Fibroblast of the conjunctiva (primary cell): Measurements from ENCODE around the gene MICAL3.
"Not testable (repeated sequence)": the region's sequence is repeated elsewhere in the genome, so short reads cannot be mapped to it uniquely, and the experiment has no call there.

ENCODE experiments used
- DNase-seq: peaks from one replicate; pipeline ENCODE4 v3.0.0-alpha.2; 2010; ENCODE audit warnings: low read depth

MICAL3 gene

DNA sequence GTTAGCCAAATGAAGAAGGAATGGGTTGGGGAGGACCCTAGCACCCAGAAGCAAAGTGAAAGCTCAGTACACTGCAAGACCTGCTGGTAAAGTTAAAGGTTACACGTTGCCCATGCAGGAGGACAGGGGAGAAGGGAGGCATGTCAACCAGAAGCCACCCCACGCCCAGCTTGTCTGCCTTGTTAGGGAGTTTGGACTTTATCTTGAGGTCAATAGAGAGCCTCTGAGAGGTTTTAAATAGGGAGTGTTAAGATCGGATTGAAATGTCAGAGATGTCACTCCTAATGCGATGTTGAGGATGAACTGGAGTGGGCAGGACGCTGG lies 34.7 kb upstream of the MICAL3 start:
- DNase-seq = no peak

DNA sequence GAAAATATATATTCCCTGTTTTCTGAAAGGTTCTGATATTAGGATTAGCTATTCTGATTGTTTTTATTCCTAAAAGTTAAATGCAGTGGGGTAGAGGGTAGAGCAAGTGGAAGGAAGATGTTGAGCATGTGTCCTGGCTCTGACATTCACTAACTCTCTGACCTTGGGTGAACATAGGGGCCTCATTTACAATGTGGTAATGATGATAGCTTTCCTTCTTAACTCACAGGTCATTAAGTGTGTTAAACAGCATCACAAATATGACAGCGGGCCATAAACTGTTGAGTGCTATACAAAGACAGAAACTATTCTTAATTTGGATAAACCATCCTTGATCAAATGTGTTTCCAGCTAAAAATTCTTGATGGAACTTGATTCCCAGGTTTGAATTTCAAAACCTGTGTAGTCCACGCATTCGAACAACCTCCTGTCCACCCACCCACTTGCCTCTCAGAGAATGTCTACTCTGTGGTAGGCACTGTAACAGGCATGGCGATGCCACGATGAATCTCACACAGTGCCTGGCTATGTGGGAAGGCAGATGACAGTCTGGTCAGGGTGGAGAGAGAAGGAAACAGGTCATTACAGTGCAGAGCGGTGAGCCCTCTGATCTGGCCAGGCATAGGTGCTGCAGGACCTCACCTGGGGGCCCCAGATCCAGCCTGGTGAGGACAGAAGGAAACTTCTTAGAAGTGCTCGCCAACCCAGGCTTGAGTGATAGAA lies 34.2 kb upstream of the MICAL3 start:
- DNase-seq = no peak

DNA sequence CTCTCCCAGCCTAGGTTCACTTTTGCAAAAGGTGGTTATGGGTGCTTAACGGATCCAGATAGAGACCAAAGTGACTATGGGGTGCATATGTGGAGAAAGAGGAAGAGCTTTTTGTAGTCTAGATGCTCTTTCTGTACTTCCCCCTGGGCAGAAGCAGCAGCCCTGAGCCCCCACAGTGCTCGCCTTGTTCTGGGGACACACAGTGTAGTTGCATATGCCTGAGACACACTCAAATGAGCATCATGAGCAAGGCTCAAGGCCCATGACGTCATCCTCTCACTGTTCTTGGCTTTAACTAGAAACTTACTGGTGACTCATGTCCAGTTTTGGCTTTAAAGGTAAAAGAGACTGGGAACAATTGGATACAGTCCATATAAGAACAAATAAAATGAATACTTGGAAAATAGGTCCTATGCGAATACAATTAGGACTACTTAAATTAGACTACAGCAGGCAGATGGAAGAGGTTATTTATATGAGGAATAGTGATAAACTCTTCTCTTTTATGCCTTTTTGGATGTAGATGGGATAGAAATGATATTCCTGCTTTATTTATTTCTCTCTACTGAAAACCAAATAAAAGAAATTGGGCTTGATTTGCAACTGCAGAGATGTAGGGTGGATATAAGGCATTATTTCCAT lies 33.3 kb upstream of the MICAL3 start:
- DNase-seq = peak; percentile 97

- DNase-seq = no peak
Measured at GRCh38 chr22:18056807-18057474, 32.6 kb upstream of the MICAL3 start.

GRCh38 chr22:18056161-18056666 lies 31.9 kb upstream of the MICAL3 start:
- DNase-seq = peak; percentile 46

DNA sequence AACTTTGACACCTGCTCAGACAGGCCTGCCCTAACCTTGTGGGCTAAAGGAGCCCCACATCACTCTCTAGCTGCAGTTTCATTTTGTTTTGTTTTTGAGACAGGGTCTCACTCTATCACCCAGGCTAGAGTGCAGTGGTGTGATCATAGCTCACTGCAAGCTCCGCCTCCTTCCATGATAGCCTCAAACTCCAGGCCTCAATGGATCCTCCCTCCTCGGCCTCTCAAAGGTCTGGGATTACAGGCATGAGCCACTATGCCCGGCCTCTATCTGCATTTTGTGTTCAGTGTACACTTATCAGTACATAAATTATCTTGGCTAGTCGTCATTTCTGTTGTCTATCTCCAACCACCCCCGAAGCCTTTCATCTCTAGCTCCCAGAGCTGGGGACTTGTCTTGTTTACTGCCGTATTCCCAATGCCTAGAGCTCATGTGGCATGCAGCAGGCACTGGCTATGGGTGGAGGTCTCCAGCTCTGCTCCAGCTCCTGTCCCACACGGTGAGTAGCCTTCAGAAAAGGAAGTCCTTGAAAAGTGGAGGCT lies 31.3 kb upstream of the MICAL3 start:
- DNase-seq = no peak

DNA sequence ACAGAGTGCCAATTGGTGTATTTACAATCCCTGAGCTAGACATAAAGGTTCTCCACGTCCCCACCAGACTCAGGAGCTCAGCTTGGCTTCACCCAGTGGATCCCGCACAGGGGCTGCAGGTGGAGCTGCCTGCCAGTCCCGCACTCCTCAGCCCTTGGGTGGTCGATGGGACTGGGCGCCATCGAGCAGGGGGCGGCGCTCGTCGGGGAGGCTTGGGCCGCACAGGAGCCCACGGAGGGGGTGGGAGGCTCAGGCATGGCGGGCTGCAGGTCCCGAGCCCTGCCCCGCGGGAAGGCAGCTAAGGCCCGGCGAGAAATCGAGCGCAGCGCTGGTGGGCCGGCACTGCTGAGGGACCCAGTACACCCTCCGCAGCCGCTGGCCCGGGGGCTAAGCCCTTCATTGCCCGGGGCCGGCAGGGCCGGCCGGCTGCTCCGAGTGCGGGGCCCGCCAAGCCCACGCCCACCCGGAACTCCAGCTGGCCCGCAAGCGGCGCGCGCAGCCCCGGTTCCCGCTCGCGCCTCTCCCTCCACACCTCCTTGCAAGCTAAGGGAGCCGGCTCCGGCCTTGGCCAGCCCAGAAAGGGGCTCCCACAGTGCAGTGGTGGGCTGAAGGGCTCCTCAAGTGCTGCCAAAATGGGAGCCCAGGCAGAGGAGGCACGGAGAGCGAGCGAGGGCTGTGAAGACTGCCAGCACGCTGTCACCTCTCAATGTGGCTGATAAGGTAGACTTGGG lies 29.0 kb upstream of the MICAL3 start:
- DNase-seq = not testable (repeated sequence)

DNA sequence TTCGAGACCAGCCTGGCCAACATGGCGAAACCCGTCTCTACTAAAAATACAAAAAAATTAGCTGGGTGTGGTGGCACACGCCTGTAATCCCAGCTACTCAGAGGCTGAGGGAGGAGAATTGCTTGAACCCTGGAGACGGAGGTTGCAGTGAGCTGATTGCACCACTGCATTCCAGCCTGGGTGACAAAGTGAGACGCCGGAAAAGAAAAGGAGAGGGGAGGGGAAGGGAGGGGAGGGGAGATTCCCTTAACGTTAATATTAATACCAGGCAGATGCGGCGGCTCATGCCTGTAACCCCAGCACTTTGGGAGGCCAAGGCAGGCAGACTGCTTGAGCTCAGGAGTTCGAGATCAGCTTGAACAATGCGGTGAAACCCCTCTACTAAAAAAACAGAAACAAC lies 26.8 kb upstream of the MICAL3 start:
- DNase-seq = not testable (repeated sequence)

DNA sequence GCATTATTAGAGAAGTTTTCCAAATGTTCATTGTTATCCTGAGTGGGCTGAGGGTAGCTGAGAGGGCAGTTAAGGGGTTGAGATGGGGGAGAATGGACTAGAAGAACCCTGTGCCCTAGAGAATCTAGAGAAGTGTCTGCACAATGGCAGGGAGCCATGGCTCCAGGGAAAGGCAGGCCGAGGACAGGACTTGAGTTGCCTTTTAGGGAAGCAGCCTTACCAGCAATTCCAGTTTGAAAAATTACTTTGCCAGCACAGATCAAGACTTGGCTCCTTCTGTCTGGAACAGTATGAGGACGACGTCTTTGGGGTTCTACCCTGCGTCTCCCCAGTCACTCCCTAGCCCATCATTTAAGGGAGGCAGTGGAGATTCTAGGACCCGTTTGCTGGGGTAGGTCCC lies 25.7 kb upstream of the MICAL3 start:
- no peak for DNase-seq

DNA sequence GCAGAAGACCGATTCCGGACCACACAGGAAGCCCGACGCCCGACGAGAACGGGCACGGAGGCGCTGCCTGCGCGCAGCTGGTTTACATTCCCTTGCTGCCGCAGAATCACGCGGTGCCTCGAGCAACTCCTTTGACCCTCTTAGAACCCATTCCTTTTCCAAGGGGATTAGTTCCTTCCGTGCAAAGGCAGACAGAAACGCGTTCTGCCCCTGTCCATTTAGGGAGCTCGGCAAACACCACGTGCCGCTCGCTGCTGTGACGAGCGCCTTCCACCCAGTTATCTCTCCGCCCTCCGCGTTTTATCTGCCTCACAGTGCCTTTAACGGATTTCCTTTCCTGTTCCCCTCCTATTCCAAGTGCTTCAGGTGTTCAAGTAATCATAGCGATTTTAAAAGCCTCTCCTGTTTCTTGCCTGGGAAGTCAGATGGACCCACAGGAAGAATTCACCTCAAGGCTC lies 24.1 kb upstream of the MICAL3 start:
- no peak for DNase-seq

DNA sequence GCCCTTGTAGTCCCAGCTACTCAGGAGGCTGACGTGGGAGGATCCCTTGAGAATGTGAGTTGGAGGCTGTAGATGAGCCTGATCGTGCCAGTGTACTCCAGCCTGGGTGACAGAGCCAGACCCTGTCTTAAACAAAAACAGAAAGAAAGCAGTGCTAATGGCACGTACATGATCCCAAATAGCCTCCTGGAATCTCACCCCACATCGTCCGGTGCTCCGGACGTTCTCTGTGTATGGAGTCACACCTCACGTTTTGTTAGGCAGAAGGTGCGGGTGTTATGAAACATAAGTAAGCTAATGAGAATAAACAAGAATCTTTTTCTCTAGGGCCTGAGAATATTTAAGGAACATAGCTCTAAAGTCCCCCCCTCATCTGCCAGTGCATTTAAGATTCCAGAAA lies 23.7 kb upstream of the MICAL3 start:
- DNase-seq = no peak

- no peak for DNase-seq
Measured at GRCh38 chr22:18045794-18046193, 21.4 kb upstream of the MICAL3 start.

DNA sequence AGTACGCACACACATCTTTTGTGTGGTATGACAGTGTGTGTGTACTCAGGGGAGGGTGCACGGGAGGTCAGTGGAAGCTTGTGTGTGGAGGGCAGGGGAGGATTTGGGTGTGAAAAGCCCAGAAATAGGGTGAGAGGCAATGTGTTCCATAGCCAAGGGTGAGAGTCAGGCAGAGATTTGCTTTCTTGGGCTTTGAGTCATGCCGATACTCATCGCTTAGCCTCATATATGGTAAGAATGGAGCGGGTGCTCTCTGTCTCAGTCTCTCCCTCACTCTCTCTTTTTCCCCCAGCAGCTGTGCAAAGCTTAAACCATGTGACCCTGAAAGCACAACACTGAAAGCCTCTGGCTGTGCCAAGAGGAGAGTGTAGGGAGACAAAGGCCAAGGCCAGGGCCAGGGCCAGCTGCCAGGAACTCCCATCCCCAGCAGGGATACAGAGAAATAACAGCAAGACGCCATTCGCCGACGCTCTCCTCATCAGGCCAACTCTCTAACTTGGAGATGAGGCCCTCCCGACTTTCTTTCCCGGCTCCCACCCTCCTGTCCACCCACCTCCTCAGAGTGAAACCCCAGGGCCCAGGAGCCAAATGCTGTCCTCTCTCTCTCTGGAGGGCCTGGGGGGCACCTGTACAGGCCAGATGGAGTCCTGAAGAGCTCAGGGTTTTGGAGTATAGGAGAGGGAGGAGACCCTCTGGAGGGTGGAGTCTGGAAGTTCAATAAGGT lies 20.3 kb upstream of the MICAL3 start:
- DNase-seq = no peak

GRCh38 chr22:18042685-18043084 lies 18.3 kb upstream of the MICAL3 start:
- DNase-seq = no peak

DNA sequence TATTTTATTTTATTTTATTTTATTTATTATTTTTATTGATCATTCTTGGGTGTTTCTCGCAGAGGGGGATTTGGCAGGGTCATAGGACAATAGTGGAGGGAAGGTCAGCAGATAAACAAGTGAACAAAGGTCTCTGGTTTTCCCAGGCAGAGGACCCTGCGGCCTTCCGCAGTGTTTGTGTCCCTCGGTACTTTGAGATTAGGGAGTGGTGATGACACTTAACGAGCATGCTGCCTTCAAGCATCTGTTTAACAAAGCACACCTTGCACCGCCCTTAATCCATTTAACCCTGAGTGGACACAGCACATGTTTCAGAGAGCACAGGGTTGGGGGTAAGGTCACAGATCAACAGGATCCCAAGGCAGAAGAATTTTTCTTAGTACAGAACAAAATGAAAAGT lies 16.5 kb upstream of the MICAL3 start:
- not testable (repeated sequence) for DNase-seq

GRCh38 chr22:18035751-18036150 lies 11.4 kb upstream of the MICAL3 start:
- no peak for DNase-seq

DNA sequence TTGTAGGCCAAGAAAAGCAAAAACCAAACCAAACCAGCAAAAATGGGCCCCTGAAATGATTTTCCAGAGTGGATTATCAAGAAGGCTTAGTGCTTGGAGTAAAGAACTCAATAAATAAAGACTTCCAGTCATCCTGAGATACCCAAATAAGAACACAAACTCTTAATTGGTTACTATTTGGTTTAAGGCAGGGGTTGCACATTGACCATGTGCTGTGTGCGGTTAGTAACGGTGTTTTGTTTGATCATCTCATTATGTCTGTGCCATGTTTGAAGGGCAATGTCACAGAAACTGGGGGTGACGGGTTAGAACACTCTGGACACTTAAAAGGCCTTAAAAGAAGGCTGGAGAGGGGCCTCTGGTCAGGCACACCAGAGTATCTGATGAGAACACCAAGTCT lies 9.7 kb upstream of the MICAL3 start:
- no peak for DNase-seq

DNA sequence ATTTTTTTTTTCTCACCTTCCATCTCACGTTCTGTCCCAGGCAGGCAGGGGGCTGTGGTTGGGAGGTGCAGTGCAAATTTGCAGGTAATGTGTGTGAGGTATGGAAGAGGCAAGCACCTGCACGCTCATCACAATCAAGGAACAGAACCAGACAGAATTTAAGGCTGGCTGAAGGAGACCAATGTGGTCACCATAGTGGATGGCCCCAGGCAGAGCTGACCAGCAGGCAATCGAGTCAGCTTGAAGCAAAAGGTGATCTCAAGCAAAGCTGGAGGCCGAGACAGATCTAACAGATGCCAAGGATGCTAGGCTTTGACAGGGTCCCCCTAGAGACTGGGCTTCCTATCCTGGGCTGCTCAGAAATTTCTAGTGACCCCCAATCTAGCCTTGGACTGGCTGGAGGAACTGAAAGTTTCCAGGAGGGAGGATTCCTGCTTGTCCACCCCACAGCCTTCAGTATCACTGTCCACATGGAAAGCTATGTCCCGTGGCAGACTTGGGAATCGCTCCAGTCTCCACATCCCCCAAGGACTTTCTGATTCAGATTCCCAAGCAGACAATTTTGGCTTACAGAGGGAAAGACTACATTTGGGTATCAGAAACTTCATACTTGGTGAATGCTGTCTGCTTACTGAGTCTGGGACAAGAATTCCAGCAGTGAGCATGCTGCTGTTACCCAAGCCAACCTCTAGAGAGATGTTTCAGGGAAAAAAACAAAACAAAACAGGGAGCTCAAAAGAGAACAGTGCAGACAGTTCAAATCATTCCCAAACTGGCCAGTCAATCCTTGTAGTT lies 9.0 kb upstream of the MICAL3 start:
- no peak for DNase-seq

DNA sequence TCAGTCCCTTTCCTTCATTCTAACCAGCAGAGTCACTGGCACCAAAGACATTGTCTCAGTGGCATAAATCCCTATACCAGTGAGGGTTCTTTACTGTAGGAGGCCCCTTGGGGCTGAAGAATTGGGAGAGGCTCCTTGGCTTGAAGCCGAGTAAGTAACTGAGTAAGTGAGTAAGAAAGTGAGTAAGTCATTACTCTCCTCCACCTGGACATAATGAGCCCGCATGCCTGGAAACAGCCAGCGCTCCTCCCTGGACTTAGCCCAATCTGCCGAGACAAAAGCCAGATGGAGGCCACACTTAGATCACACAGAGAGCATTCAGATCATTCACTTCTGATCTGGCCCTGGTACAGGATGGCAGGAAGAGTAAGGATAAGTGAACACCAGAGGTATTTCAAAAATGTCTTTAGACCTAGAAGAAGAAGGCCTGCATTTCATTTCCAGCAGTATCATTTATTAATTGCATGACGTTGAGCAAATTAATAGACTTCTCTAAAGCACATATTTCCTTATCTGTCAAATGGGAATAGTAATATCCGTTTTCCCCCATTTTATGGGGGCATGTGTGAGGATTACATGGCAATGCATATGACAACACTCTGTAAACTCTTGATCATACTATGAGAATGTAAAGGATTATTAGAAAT lies 8.2 kb upstream of the MICAL3 start:
- DNase-seq = no peak
